Ishikawa (cell line): ENCODE measurements around the gene RBMXL2.

Experiments used
- EGR1 ChIP-seq: IDR thresholded peaks from 2 replicates; pipeline ENCODE4 v1.6.1; 2012
- EP300 ChIP-seq: IDR thresholded peaks from 2 replicates; pipeline ENCODE4 v1.6.1; 2012; ENCODE audit warnings: borderline replicate concordance
- TAF1 ChIP-seq: IDR thresholded peaks from 2 replicates; pipeline ENCODE4 v1.6.1; 2012; ENCODE audit warnings: low read depth, mild to moderate bottlenecking
- ZBTB7A ChIP-seq: IDR thresholded peaks from 2 replicates; pipeline ENCODE4 v1.6.1; 2012; ENCODE audit warnings: low read depth

DNA sequence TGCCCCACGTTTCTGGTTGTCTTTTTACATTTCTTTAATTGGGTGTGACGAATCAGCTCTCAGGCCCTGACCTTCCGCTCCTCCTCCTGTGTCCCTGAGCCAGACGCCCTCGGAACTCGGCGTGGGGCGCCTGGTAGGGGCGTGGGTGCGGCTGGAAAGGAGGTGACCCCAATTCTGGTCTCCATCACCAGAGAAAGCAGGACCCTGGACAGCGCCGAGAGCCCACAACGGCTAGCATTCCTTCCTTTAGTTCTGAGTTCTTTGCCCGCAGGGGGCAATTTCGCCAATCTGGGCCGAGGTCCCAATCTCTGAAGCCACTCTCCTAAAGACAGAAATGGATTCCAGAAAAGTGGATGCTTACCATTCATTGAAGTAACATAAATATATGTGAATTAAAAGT, 11.7 kb upstream of the RBMXL2 start:
- TF ChIP-seq ZBTB7A (no peak), EP300 (no peak), TAF1 (no peak), EGR1 (no peak)
